ENCODE measurements around the gene CDK14.

The CDK14 gene

DNA sequence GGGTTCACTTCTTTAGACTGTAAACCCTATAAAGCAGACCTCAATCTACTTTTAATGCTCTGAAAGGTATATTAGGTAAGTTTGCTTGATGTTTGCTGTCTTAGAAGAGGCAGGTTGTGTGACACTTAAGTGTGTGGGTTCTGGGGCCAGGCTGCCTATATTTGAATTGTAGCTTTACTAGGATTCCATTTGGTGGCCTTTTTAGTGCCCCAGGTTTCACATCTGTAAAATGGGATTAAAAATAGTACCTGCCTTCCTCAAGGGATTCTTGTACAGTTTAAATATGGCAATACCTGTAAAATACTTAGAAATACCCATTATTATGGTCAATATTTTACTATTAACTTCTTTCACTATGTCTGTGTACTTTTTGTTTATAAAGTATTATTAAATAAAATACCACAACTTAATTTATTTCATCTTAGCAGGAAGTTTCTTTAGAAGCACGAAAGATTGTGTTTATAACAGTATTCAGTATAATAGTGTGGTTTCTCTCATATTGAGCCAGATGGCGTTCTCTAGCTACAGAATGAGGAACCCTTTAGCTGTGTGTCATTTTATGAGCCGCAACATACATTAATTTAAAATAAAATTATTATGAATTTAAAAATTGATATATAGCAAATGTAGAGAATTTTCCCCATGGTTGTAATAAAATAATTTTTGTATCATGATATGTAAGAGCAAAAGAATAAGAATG lies 94.2 kb downstream of the CDK14 start:
- TF ChIP-seq, protein P1, sequence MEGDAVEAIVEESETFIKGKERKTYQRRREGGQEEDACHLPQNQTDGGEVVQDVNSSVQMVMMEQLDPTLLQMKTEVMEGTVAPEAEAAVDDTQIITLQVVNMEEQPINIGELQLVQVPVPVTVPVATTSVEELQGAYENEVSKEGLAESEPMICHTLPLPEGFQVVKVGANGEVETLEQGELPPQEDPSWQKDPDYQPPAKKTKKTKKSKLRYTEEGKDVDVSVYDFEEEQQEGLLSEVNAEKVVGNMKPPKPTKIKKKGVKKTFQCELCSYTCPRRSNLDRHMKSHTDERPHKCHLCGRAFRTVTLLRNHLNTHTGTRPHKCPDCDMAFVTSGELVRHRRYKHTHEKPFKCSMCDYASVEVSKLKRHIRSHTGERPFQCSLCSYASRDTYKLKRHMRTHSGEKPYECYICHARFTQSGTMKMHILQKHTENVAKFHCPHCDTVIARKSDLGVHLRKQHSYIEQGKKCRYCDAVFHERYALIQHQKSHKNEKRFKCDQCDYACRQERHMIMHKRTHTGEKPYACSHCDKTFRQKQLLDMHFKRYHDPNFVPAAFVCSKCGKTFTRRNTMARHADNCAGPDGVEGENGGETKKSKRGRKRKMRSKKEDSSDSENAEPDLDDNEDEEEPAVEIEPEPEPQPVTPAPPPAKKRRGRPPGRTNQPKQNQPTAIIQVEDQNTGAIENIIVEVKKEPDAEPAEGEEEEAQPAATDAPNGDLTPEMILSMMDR (IDR thresholded peaks at IDR 0.05; ENCODE audit: low read depth, low read length, missing control alignments): no peak
- DNase-seq (ENCODE audit: extremely low read depth, low read depth): no peak
- H3K4me3 ChIP-seq (replicated peaks; ENCODE audit: low read depth, low read length): no peak overlapping the region

DNA sequence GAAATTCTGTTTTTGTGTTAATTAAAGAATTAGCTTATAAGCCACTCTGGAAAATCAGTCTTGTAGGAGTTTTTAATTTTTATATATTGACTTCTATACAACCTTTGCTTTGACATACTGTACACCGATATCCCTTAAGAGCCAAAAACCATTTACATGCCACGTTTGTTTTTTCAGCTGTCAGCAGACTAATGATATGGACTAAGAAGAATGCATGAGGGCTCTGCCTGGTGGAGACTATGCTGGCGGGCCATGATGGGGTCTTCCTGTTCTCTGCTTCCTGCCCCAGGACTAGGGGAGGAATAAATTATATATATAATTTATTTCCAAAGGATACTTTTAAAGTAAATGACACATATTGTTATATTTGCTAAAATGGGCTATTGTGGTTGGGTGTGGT lies 96.3 kb downstream of the CDK14 start:
- TF ChIP-seq, protein P1 (IDR thresholded peaks at IDR 0.05; ENCODE audit: low read depth, low read length, missing control alignments): no peak
- no peak for DNase-seq (ENCODE audit: extremely low read depth, low read depth)
- no peak overlapping the region for H3K4me3 ChIP-seq (replicated peaks; ENCODE audit: low read depth, low read length)

DNA sequence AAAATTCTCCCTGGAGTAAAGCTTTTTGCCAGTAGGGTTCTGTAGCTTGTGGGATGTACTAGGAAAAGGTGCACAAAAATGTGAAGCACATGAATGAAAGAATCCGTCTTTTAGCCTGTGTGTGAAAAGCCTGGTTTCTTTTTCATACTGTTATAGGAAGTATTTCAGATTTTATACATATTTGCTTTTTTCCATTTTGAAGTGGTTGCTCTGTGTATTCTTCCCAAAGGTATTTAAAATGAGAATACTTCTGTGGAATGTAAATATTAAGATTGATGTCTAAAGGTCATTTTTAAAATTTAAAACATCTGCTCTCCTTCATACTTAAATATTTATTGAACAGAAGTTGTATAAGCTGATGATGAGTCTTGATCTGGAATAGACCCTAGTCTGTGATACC lies 96.8 kb downstream of the CDK14 start:
- TF ChIP-seq, protein P1 (IDR thresholded peaks at IDR 0.05; ENCODE audit: low read depth, low read length, missing control alignments): no peak
- no peak for DNase-seq (ENCODE audit: extremely low read depth, low read depth)
- no peak overlapping the region for H3K4me3 ChIP-seq (replicated peaks; ENCODE audit: low read depth, low read length)

DNA sequence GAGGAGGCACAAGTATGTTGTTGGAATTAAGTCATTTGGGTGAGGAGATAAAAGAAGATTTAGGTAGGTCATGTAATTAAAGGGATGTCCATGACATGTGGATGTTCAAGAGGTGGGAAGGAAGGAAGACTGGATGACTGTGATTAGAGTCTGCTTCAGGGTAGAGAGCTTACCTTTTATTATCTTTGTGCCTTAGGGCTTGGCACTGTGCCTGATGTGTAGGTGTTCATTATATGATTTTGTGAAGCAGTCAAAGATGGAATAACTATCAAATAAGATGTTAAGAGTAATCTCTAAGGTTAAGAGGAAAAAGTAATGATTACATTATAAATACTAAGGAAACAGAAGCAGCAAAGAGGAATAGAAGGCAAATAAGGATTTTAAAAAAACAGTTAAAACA lies 97.8 kb downstream of the CDK14 start:
- no peak for DNase-seq (ENCODE audit: extremely low read depth, low read depth)
- TF ChIP-seq, protein P1 (IDR thresholded peaks at IDR 0.05; ENCODE audit: low read depth, low read length, missing control alignments): no peak
- H3K4me3 ChIP-seq (replicated peaks; ENCODE audit: low read depth, low read length): no peak overlapping the region

DNA sequence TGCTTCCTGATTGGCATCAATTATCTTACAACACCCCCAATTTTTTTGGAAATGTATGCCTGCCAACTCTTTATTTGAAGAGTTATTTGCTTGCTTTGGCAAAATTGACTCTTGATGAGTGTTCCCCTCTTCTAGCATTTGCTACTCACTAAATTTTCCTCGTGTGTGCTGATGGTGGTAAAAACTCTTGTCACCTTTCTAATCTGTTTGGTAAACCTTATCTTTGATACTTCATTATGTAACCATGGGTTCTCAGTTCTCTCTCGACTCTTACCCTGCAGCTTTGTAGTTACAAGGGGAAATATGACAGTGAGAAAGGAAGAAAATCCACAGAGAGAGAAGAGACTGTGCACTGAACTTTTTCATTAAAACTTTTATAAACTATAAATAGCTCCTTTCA lies 102.5 kb downstream of the CDK14 start:
- DNase-seq (ENCODE audit: extremely low read depth, low read depth): no peak
- H3K4me3 ChIP-seq (replicated peaks; ENCODE audit: low read depth, low read length): no peak overlapping the region
- TF ChIP-seq, protein P1 (IDR thresholded peaks at IDR 0.05; ENCODE audit: low read depth, low read length, missing control alignments): no peak

DNA sequence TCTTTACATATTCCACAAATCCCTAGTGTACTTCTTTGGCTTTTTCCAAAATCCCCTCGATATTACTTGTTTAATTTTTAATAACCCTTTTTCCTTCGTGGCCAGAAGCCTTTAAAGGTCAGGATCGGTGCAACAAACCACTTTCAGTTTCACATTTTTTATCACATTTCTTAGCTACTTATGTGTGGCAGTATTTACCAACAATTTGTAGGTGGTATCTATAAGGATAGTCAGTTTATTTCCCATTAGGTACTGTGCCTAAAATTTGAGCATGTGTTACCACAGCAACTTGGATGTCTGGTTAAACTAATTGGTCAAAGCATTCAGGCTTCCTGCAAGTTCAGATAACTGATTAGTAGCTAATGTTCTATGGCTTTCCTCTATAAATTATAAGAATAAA lies 104.9 kb downstream of the CDK14 start:
- no peak for DNase-seq (ENCODE audit: extremely low read depth, low read depth)
- no peak overlapping the region for H3K4me3 ChIP-seq (replicated peaks; ENCODE audit: low read depth, low read length)
- TF ChIP-seq, protein P1 (IDR thresholded peaks at IDR 0.05; ENCODE audit: low read depth, low read length, missing control alignments): no peak

DNA sequence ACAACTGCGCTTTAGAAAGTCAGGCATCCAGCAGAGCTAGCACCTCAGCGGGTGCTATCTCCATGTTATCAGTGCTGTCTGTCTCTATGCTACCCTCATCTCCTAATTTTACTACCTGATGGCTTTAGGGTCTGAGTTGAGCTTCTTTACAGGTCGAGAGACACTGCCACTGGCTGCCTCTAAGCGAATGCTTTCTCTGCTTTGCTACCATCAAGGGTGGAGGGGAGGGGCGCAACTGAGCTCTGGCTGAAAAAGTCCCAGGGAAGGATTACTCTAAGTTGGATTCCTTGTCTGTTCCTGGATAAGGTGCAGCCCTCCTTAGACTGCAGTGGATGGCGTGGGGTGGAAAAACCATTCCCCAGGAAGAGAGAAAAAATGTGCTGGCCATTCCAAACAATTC lies 105.7 kb downstream of the CDK14 start:
- DNase-seq (ENCODE audit: extremely low read depth, low read depth): no peak
- no peak overlapping the region for H3K4me3 ChIP-seq (replicated peaks; ENCODE audit: low read depth, low read length)
- TF ChIP-seq, protein P1 (IDR thresholded peaks at IDR 0.05; ENCODE audit: low read depth, low read length, missing control alignments): no peak
